Measurements from ENCODE around the gene STK11IP. TPM values are rescaled to one million over a fixed set of nuclear protein-coding genes. Genes with fewer than 3 reads are reported as not detected.

Gene STK11IP
- total and polyA plus RNA-seq, 9 of the 15 experiments (the other 6 are each of a cell fraction or from before 2014, with no cell fraction given): 0.52 to 21.7 (median 5.6) TPM

DNA sequence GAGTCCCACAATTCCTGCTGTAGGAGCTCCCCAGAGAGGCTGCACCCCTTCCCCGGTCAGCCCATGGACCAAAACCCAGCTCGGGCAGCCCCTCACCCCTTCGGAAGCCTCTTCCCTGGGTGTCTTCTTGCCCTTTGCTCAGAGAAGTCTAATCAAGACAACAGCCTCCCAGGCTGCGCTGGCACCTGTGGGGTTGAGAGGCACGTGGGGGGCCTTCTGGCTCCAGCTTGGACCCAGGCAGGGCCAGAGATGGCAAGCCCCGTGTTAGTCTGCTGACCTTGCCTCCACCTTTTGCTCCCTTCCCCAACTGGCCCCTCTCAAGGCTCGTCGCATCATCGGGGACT, 40.2 kb downstream of the STK11IP start:
- Histone ChIP-seq H3K9ac (ENCODE audit: insufficient read depth in 1 of 2, low read depth in 2 of 2, low read length in 2 of 2) (no peak overlapping the region), H3K4me2 (ENCODE audit: insufficient read depth, low read length) (no peak overlapping the region), H3K9me3 (replicated peaks; ENCODE audit: control insufficient read depth, insufficient read depth, low read depth, low read length) (no peaks in the 10 kb centered on the region), H3K4me1 (replicated peaks in 1 of 2; ENCODE audit: control insufficient read depth in 2 of 2, insufficient read depth in 2 of 2, low read length in 2 of 2) (peaks cover 13 to 56% of the 10 kb centered on the region in 2 experiments; a peak in 4 of 5 replicates), H3K27me3 (ENCODE audit: control insufficient read depth in 2 of 2, insufficient read depth in 2 of 2, low read length in 2 of 2) (peaks cover 2 to 26% of the 10 kb centered on the region in 2 experiments; a peak in 3 of 5 replicates), H3K27ac (ENCODE audit: extremely low read depth, low read depth, low read length) (no peak overlapping the region), H3K4me3 (no peak overlapping the region), H3K36me3 (ENCODE audit: control insufficient read depth, insufficient read depth, low read length) (no peaks in the 10 kb centered on the region), H4K20me1 (replicated peaks; ENCODE audit: control insufficient read depth, insufficient read depth, low read length) (no peaks in the 10 kb centered on the region), H3K9me1 (ENCODE audit: control insufficient read depth, insufficient read depth, low read length) (no peaks in the 10 kb centered on the region), H2AFZ (ENCODE audit: low read depth, low read length) (no peak overlapping the region), H3K79me2 (ENCODE audit: control insufficient read depth, insufficient read depth, low read length) (no peaks in the 10 kb centered on the region)
- BruUV-seq (replicated peaks): no TSS peak
- CTCF ChIA-PET (ENCODE audit: low intra/inter-chr PET ratio): no interaction called here
- intact Hi-C loops (cut with micrococcal nuclease): no loop called here
- POLR2A ChIA-PET: interaction anchor here (0.9 kb wide), 1 partner anchor 11 kb away, joined by 3 read pairs; no protein-coding TSS in a partner anchor
- 29% methylated on average over 6 of the region's 9 CpGs for WGBS (ENCODE audit: insufficient coverage, low coverage, missing lambda C conversion rate)
- in situ Hi-C loops (cut with MboI): no loop called here
- no peak for ATAC-seq
- TF ChIP-seq JUN (IDR thresholded peaks at IDR 0.05; ENCODE audit: borderline replicate concordance, low read depth, low read length) (no peak), JUN (CRISPR knock-in tag; IDR thresholded peaks at IDR 0.05; ENCODE audit: borderline replicate concordance) (no peak), ZBTB7A (IDR thresholded peaks at IDR 0.05; ENCODE audit: borderline replicate concordance, control insufficient read depth, low read depth, low read length) (no peak), LCOR (CRISPR knock-in tag; IDR thresholded peaks at IDR 0.05) (no peak), HIVEP1 (CRISPR knock-in tag; IDR thresholded peaks at IDR 0.05) (no peak), HCFC1 (IDR thresholded peaks at IDR 0.05; ENCODE audit: low read depth, low read length) (no peak), E2F3 (CRISPR knock-in tag; IDR thresholded peaks at IDR 0.05) (no peak), EP300 (IDR thresholded peaks at IDR 0.05; ENCODE audit: low read length) (no peak)
- FAIRE-seq: no peak
- no peak for DNase-seq (ENCODE audit: extremely low read depth in 1 of 4, low spot score in 3 of 4)

Measured in K562 (cell line).